OCI-LY7 (cell line): ENCODE results near the gene APEX1. TPM values are rescaled to one million over a fixed set of nuclear protein-coding genes. Genes with fewer than 3 reads are reported as not detected.

Experiments
- BruUV-seq: library from RNA; stranded (reverse); fragments of 400-500 nt; replicated peaks from 2 replicates; lab custom pipeline; 2021; lab: Mats Ljungman, UMichigan
- CTCF ChIA-PET: fragments of 300-600 bp; sonication (Branson Sonifier 250); formaldehyde crosslinking; loops from one replicate; lab custom pipeline; 2022; ENCODE audit warnings: antibody characterized with exemption; ENCODE audit not compliant: unreplicated experiment; lab: Charles Lee
- POLR2A ChIA-PET: fragments of 300-600 bp; sonication (Branson Sonifier 250); formaldehyde crosslinking; loops from one replicate; lab custom pipeline; 2022; ENCODE audit warnings: antibody characterized with exemption; lab: Charles Lee
- DNase-seq: peaks from one replicate; pipeline ENCODE4 v3.0.0-alpha.2; 2015; ENCODE audit warnings: low spot score
- H2AFZ ChIP-seq: fragments of 200-600 bp; sonication (generic), shearing (Covaris generic); 2 replicates; pipeline ENCODE4 v1.6.1; 2014; ENCODE audit warnings: mild to moderate bottlenecking, antibody characterized with exemption, low read length, moderate library complexity
- H3K27ac ChIP-seq: fragments of 200-600 bp; sonication (generic); 2 replicates; pipeline ENCODE4 v1.5.1; 2014; ENCODE audit warnings: mixed run types, low read depth, mild to moderate bottlenecking, moderate library complexity, low read length, inconsistent platforms; ENCODE audit not compliant: poor library complexity, severe bottlenecking
- H3K36me3 ChIP-seq: fragments of 200-600 bp; sonication (generic); 2 replicates; pipeline ENCODE4 v1.6.1; 2014; ENCODE audit warnings: mild to moderate bottlenecking, antibody characterized with exemption, low read length, moderate library complexity, mixed read lengths; ENCODE audit not compliant: insufficient read depth
- H3K4me1 ChIP-seq: fragments of 200-600 bp; sonication (generic); 2 replicates; pipeline ENCODE4 v1.5.1; 2014; ENCODE audit warnings: mild to moderate bottlenecking, low read length; ENCODE audit not compliant: insufficient read depth, poor library complexity, severe bottlenecking
- H3K4me2 ChIP-seq: fragments of 200-600 bp; sonication (generic); 2 replicates; pipeline ENCODE4 v1.6.1; 2014; ENCODE audit warnings: mild to moderate bottlenecking, low read length
- H3K4me3 ChIP-seq: fragments of 200-600 bp; sonication (generic); 2 replicates; pipeline ENCODE4 v1.5.1; 2014; ENCODE audit warnings: mild to moderate bottlenecking, low read depth, low read length; ENCODE audit not compliant: poor library complexity, severe bottlenecking
- H3K79me2 ChIP-seq: fragments of 200-600 bp; sonication (generic); 2 replicates; pipeline ENCODE4 v1.6.1; 2016; ENCODE audit warnings: low read depth, mild to moderate bottlenecking, low read length, moderate library complexity, mixed read lengths; ENCODE audit not compliant: insufficient read depth
- H3K9me2 ChIP-seq: fragments of 200-600 bp; sonication (generic); 2 replicates; pipeline ENCODE4 v1.6.1; 2016; ENCODE audit warnings: mild to moderate bottlenecking, low read length, mixed read lengths; ENCODE audit not compliant: insufficient read depth
- H3K9me3 ChIP-seq: fragments of 200-600 bp; sonication (generic); 2 replicates; pipeline ENCODE4 v1.6.1; 2014; ENCODE audit warnings: mild to moderate bottlenecking, mixed run types, low read length, mixed read lengths
- H4K20me1 ChIP-seq: fragments of 200-600 bp; sonication (generic); 2 replicates; pipeline ENCODE4 v1.6.1; 2014; ENCODE audit warnings: mild to moderate bottlenecking, antibody characterized with exemption, low read length, moderate library complexity, mixed read lengths; ENCODE audit not compliant: insufficient read depth
- EZH2phosphoT487 ChIP-seq: fragments of 200-600 bp; sonication (generic); IDR thresholded peaks from 2 replicates; pipeline ENCODE4 v1.6.1; 2018; ENCODE audit warnings: low read depth, borderline replicate concordance, mild to moderate bottlenecking, mixed run types, antibody characterized with exemption, low read length, moderate library complexity, mixed read lengths
- intact Hi-C: fragments of 100-400 bp; cut with micrococcal nuclease; formaldehyde crosslinking; loops from one replicate; pipeline ENCODE4 v1.10.0; 2022; ENCODE audit not compliant: unreplicated experiment
- total RNA-seq, 2 experiments: library from RNA; depleted of rRNA in 1 of 2; stranded (reverse); fragments of >200 nt in 1 of 2; shearing (Covaris generic) in 1 of 2; gene quantifications; 2 replicates each; pipeline ENCODE4 v1.2.3, GENCODE V29; 2014 to 2022
- TF ChIP-seq, protein P1 (sequence below): fragments of 200-600 bp; sonication (generic); conservative IDR thresholded peaks from 2 replicates; pipeline ENCODE4 v1.5.1; 2014; ENCODE audit warnings: mild to moderate bottlenecking, antibody characterized with exemption, low read length, moderate library complexity, mixed read lengths

Gene APEX1
- total RNA-seq, 2 experiments from 2014 or later, result 117 to 203 TPM

DNA sequence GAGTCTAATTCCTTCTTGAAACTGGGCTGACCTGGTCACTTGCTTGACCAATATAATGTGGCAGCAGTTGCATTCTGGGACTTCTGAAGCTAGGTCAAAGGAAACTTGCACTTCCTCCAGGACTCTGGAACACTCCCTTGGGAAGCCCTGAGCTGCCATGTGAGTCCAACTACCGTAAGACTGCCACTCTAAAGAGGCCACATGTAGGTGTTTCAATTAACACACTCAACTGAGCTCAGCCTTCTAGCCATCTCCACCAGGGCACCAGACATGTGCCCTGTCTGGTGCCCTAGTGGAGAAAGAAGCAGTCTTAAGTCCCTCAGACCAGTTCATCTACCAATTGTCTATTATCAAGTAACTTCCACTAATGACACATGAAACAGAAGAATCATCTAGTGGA, 35.6 kb upstream of the APEX1 start:
- Histone ChIP-seq H4K20me1 (no peaks in the 10 kb centered on the region), H3K79me2 (no peaks in the 10 kb centered on the region), H3K36me3 (no peaks in the 10 kb centered on the region), H3K27ac (no peak overlapping the region), H3K4me1 (peaks cover 41% of the 10 kb centered on the region), H3K4me3 (no peak overlapping the region), H3K9me2 (no peaks in the 10 kb centered on the region), H3K9me3 (no peaks in the 10 kb centered on the region), H2AFZ (peak overlapping the region; percentile 13; the same call in 1 of the 2 replicates), H3K4me2 (no peak overlapping the region)
- ChIA-PET POLR2A (interaction anchor here (0.7 to 1.3 kb wide), 4 partner anchors 10 to 670 kb away, joined by 3 to 4 read pairs (median 3); partner anchors contain the start of gene PIP4P1), CTCF (no interaction called here)
- no TSS peak for BruUV-seq
- no peak for TF ChIP-seq EZH2phosphoT487
- TF ChIP-seq, protein P1, sequence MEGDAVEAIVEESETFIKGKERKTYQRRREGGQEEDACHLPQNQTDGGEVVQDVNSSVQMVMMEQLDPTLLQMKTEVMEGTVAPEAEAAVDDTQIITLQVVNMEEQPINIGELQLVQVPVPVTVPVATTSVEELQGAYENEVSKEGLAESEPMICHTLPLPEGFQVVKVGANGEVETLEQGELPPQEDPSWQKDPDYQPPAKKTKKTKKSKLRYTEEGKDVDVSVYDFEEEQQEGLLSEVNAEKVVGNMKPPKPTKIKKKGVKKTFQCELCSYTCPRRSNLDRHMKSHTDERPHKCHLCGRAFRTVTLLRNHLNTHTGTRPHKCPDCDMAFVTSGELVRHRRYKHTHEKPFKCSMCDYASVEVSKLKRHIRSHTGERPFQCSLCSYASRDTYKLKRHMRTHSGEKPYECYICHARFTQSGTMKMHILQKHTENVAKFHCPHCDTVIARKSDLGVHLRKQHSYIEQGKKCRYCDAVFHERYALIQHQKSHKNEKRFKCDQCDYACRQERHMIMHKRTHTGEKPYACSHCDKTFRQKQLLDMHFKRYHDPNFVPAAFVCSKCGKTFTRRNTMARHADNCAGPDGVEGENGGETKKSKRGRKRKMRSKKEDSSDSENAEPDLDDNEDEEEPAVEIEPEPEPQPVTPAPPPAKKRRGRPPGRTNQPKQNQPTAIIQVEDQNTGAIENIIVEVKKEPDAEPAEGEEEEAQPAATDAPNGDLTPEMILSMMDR, result no peak
- no peak for DNase-seq
- intact Hi-C loops, result loop anchor here (5.0 kb wide), 1 partner anchor 263 kb away; the partner anchor contains the start of gene RNASE4

DNA sequence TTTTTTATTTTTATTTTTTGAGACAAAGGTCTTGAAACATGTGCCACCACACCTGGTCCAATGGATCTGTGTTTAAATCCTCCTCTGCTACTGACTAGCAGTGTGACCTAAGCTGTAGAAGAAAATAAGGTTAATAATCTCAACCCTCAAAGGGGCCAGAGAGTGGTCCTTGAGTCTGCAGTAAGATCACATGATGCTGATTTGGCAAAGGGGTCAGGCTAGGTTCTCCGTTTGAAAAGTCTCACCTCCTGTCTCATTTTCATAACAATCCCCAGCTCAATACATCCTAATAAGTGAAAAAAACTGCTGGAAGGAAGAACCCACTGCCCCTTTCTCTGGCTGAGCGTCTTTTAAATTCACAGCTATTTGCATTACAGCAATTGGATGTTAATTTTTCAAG, 33.8 kb upstream of the APEX1 start:
- Histone ChIP-seq H3K4me1 (peaks cover 47% of the 10 kb centered on the region), H3K36me3 (no peaks in the 10 kb centered on the region), H4K20me1 (no peaks in the 10 kb centered on the region), H3K9me2 (no peaks in the 10 kb centered on the region), H2AFZ (peak overlapping the region; percentile 66), H3K27ac (no peak overlapping the region), H3K79me2 (no peaks in the 10 kb centered on the region), H3K9me3 (no peaks in the 10 kb centered on the region), H3K4me2 (peak overlapping the region; percentile 46), H3K4me3 (no peak overlapping the region)
- CTCF ChIA-PET, result no interaction called here
- POLR2A ChIA-PET, result interaction anchor here (1.0 to 2.4 kb wide), 6 partner anchors 9 to 79 kb away, joined by 3 to 12 read pairs (median 6); partner anchors contain the start of genes APEX1 and OSGEP
- TF ChIP-seq, protein P1, result no peak
- TF ChIP-seq EZH2phosphoT487, result no peak
- DNase-seq, result no peak
- no TSS peak for BruUV-seq
- intact Hi-C loops, result no loop called here

DNA sequence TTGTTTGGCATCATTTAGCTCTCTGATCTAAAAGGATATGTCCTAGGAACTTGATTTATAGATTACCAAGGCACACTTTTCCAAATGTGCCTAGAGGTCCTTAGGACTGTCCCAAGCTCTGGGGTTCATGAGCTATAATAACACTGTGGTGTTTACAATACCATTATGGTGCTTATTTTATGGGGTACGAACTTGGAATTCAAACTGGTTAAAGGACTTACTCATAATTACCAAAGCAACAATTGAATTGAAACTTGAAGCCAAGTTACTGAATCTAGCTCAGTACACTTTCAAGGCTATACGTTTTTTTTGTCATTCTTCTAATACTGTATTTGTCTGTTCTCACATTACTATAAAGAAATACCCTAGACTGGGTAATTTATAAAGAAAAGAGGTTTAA, 32.1 kb upstream of the APEX1 start:
- 0 out of 2 replicates have a peak overlapping the region, but pooled peaks have one; percentile 15 for H2AFZ ChIP-seq
- H3K36me3 ChIP-seq, result no peaks in the 10 kb centered on the region
- no peak for DNase-seq
- CTCF ChIA-PET, result interaction anchor here (1.2 to 1.6 kb wide), 2 partner anchors 9 to 95 kb away, joined by 3 to 5 read pairs; no protein-coding TSS in a partner anchor
- no peak overlapping the region for H3K4me3 ChIP-seq
- H3K9me3 ChIP-seq, result no peaks in the 10 kb centered on the region
- TF ChIP-seq, protein P1, result no peak
- BruUV-seq, result no TSS peak
- no peak overlapping the region for H3K27ac ChIP-seq
- POLR2A ChIA-PET, result interaction anchor here (0.7 to 3.2 kb wide), 8 partner anchors 8 to 92 kb away, joined by 3 to 16 read pairs (median 6); partner anchors contain the start of genes APEX1, OSGEP and PIP4P1
- no peaks in the 10 kb centered on the region for H4K20me1 ChIP-seq
- H3K4me2 ChIP-seq, result no peak overlapping the region
- intact Hi-C loops, result no loop called here
- peaks cover 42% of the 10 kb centered on the region for H3K4me1 ChIP-seq
- no peaks in the 10 kb centered on the region for H3K79me2 ChIP-seq
- H3K9me2 ChIP-seq, result no peaks in the 10 kb centered on the region
